Uterus (tissue), 2 donors: ENCODE measurements around the gene PC.

ENCODE experiments used
- CTCF ChIP-seq, 4 experiments: fragments of 200-600 bp in 2 of 4; fragments of 450-650 bp in 2 of 4; sonication (generic) in 2 of 4; IDR thresholded peaks; one replicate each; pipeline ENCODE4 v1.5.1; 2016 to 2019; ENCODE audit warnings: antibody characterized with exemption in 4 of 4, mild to moderate bottlenecking in 2 of 4, moderate library complexity in 1 of 4
- POLR2A ChIP-seq, 2 donors: fragments of 450-650 bp; IDR thresholded peaks; one replicate each; pipeline ENCODE4 v1.6.1; 2016; ENCODE audit warnings: antibody characterized with exemption in 2 of 2, mild to moderate bottlenecking in 1 of 2, moderate library complexity in 1 of 2

GRCh38 chr11:66850235-66850587, 108.0 kb downstream of the PC start:
- no peak for TF ChIP-seq CTCF (IDR thresholded peaks at IDR 0.05)
- no peak for TF ChIP-seq POLR2A (IDR thresholded peaks at IDR 0.05)
